Sigmoid colon (tissue), 4 donors: ENCODE data around the gene GPC1.

Experiments used
- CTCF ChIP-seq, 4 experiments: fragments of 450-650 bp in 3 of 4; fragments of 200-600 bp in 1 of 4; IDR thresholded peaks; one replicate each; pipeline ENCODE4 v1.5.1; 2016 to 2019; ENCODE audit warnings: antibody characterized with exemption in 4 of 4, mild to moderate bottlenecking in 3 of 4, moderate library complexity in 2 of 4
- EP300 ChIP-seq, 4 donors: sonication (generic); formaldehyde crosslinking; IDR thresholded peaks; one replicate each; pipeline ENCODE4 v1.6.1; 2017; ENCODE audit warnings: antibody characterized with exemption in 4 of 4
- POLR2A ChIP-seq, 2 donors: fragments of 450-650 bp; IDR thresholded peaks; one replicate each; pipeline ENCODE4 v1.6.1; 2016; ENCODE audit warnings: antibody characterized with exemption in 2 of 2, mild to moderate bottlenecking in 2 of 2, moderate library complexity in 2 of 2

GRCh38 chr2:240410808-240411207 is 24.7 kb upstream of the GPC1 start:
- TF ChIP-seq CTCF (IDR thresholded peaks at IDR 0.05) (no peak), EP300 (IDR thresholded peaks at IDR 0.05) (no peak), POLR2A (IDR thresholded peaks at IDR 0.05) (no peak)
